NCI-H2029 (cell line): Measurements from ENCODE around the gene WFDC6.

Experiments
- DNase-seq: peaks from one replicate; lab custom pipeline; 2025; lab: John Stamatoyannopoulos, UW

The WFDC6 gene

GRCh38 chr20:45515147-45515913 is 24.0 kb downstream of the WFDC6 start, which contains the start of gene SPINT3:
TSS of gene SPINT3 (minus strand) at chr20:45515622. CDS start at chr20:45515608, 14 bp downstream.
- no peak for DNase-seq

DNA sequence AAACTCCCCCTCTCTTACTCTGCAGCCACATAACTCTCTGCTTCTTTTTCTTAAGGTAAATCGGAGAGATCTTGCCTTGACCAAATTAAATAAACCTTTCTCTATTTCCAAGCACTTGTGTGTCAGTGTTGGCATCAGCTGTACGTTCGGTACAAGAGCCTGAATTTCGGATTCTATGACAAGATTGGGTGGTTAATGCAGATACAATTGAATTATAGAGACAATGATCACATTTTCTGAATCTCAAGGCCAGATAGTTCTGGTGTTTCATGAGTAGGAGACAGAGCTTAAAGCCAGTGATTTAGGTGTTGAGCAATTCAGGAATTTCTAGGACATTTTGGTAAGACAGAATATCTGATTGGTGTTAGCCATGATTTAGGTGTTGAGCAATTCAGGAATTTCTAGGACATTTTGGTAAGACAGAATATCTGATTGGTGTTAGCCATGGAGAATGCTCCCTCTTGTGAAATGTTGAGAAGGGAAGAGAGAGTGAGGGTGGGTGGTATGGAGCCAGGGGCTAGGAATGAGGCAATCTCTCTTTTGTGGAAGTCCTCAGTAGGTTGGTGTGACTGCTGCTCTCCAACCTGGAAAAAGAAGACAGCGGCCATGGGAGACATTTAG is 28.9 kb downstream of the WFDC6 start:
- no peak for DNase-seq

DNA sequence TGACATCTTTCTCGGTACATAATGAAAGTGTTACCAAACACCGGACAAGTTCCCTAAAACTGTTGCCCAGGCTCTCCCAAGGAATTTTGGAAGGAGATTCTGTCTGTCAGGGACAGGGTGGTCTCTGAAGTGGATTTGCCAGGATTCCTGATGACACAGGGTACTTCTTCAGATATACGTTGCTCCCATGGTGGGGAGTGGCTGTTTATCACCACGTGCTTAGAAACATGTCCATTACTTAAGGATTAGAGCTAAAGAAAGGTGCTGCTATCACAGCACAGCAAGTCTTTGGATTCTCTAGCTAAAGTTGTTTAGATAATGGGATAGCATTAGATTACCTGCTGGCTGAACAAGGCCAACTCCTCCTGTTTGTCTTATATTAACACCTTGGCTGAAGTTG is 30.2 kb downstream of the WFDC6 start:
- DNase-seq = no peak

DNA sequence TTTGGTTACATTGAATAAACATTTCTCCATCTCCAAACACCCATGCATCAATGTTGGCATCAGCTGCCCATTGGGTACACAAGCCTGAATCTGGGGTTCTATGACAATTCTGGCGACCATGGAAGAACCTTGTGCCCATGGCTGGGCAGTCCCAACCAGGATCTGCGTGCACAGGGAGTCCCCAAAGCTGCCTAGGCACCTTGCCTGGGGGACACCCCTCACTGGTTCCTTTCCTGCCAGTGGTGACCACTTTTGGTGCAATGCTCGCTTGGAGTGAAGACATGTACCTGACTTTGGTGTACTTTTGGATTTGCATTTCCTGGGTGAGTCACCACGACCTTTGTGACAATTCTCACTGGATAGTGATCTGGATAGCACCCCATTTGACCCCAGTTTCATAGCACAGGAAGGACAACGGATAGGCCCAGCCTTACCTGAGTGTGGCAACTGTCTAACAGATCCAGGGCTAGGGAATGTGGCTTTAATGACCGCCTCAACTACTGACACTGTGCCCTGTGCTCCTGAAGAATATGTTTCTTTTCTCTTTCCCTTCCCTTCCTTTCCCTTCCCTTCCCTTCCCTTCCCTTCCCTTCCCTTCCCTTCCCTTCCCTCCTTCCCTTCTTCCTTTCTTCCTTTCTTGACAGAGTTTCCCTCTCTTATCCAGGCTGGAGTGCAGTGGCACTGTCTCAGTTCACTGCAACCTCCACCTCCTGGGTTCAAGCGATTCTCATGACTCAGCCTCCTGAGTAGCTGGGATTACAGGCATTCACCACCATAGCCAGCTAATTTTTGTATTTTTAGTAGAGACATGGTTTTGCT is 31.0 kb downstream of the WFDC6 start:
- no peak for DNase-seq

DNA sequence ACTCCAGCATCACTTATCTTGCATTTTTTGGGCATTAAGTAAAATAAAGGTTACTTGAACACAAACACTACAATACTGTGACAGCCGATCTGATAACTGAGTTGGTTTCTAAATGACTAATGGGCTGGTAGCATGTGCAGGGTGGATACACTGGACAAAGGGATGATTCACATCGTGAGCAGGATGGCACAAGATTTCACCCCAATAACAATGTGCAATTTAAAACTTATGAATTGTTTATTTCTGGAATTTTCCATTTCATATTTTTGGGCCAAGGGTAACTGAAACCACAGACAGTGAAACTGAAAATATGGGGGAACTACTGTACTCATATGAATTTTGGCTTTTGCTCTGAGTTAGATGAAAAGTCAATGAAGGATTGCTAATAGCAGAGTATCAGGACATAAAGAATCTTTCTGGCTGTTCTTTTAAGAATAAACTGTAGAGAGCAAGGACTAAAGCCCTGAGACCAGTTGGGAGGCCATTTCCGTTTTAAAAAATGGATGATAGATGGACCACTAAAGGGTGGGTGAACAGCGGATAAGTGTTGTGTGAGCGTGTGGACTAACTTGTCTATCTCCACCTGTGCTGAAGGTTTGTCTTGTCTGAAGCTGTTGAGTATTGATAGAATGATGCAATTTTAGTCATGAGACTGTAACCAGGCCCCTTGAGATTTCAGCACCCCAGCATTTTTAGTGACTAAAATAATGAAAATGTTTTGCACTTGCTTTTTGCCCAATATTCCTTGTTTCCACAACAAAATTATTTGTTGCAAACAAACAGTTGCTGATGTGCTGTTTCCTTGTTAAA is 32.1 kb downstream of the WFDC6 start:
- no peak for DNase-seq

DNA sequence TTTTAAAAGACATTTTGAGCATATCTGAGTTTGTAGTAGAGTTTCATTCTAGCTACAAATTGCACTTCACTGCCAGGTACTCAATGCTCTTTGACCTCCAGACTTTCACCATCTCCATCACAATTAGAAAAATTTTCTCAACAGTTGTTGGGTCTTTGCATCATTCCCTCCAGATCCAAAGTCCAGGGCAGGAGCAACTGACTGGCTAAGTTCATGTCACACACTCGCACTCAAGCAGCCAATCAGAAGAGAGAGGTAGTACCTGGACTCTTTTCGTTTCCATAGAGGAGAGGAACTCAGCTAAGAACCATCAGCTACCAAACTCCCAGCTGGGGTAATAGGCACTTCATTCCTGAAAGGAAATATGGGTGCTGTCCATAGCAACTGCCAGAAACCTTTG is 32.9 kb downstream of the WFDC6 start:
- DNase-seq = no peak

GRCh38 chr20:45503403-45503802 is 35.9 kb downstream of the WFDC6 start:
- no peak for DNase-seq

DNA sequence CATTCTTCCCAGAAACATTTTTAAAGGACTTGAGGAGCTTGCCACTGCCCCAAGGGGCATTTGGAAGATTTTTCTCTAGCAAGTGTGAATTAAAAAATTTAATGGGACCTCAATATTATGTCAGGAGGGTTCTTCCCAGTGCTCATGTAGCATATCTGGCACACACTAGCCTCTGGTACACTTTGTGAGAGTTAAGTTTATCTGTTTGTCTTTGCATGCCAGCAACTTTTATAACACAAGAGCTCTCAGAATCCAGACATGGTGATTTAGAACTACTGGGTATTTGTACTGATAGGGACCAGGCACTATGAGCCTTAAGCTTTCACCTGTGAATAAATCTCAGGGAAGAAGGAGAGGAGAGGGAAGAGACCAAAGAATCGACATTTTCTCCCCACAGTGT is 36.7 kb downstream of the WFDC6 start:
- no peak for DNase-seq

- no peak for DNase-seq
Measured at GRCh38 chr20:45501600-45501999, 37.7 kb downstream of the WFDC6 start.

DNA sequence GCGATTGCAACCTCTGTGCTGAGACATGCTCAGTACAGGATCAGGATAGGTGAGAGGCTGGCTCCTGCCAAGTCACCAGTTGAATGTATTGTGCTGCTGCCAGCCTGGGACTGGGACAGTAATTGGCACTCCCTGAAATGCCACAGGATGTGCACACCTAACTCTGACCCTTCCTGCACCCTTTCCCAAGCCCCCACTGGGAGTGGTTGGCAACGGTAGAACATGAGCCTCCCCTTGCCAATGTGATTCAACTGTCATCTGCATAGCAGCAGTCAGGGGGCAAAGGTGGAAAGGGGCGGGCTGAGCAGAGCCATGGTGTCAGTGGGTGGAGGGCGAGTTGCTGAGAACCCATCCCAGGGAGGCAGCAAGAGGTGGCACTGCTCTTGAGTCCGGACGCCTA is 39.3 kb downstream of the WFDC6 start:
- DNase-seq = no peak

- DNase-seq = no peak
Measured at GRCh38 chr20:45497971-45498494, 41.2 kb downstream of the WFDC6 start.

DNA sequence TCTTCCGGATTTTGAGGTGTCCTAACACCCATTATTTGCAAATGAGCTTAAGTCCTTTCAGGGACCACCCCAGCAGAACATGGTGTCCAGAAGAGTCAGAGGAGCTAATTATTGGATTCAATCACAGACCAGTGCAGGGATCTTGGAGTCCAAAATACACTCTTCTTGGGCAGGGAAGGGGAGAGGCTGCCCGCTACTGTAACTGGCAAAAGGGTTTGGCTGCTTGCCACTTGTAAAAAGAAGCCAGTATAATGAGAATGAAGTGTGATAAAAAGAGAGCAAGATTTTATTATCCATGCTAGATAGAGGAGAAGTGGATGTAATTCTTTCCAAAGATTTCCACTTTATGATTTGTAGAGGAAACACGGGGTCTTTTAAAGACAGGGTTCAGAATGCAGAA is 43.1 kb downstream of the WFDC6 start:
- no peak for DNase-seq

DNA sequence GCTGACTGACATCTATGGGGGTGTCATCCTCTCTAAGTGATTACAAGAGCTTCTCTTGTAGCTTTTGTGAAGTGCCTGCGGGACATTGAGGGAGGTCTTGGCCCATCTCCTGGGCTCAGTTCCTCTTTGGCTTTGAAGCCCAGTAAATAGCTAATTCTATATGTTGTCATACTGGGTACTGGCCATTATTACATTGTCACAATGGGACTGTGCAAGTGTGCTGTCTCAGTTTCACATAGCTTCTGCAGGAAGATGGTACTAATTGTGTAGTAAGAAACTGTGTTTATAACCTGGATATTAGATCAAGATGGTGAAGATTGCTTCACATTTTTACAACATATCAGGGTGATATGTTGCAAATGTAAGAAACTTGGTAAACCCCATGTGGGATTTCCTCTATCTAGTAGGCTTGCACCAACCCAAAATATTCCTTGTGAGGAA is 43.8 kb downstream of the WFDC6 start:
- no peak for DNase-seq

GRCh38 chr20:45489083-45489531 is 50.2 kb downstream of the WFDC6 start:
- no peak for DNase-seq

DNA sequence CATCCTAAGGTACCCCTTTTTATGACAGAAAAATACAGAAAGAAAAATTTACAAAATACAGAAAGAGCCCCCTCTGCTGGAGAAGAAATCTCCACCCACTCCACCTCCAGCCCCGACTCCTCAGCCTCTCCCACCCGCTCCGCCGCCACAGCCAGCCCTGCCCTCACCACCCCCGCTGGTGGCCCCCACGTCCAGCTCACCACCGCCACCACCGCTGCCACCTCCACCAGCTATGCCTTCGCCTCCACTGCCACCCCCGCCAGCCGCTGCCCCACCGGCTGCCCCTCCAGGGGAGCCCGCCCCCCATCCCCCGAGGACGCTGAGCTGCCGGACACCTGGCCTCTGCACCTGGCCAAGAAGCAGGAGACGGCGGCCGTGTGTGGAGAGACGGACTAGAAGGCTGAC is 52.0 kb downstream of the WFDC6 start:
- no peak for DNase-seq

GRCh38 chr20:45485388-45485787 is 53.9 kb downstream of the WFDC6 start:
- no peak for DNase-seq

GRCh38 chr20:45484676-45485075 is 54.6 kb downstream of the WFDC6 start:
- no peak for DNase-seq
